Measurements from ENCODE around the gene BZW2.

DNA sequence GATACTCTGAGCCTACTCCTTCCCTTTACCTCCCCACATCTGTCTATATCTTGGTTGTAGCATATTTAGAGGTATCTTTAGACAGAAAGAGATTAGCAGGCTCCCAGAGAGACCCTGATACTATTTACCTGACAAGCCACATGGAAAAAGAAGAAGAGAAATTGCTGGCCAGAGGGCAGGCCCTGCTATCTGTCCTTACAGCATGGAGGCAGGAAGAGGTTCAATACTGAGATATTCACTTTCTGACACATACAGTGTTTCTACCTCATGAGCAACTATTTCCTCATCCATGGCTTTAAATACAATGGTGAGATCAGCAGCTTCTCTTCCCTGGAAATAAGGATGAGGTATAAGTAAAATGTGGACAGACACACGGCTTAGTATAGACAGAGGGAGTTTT lies 73.7 kb downstream of the BZW2 start:
- TF ChIP-seq EZH2 (IDR thresholded peaks at IDR 0.05): no peak
- no peak for TF ChIP-seq POLR2AphosphoS5 (IDR thresholded peaks at IDR 0.05; ENCODE audit: borderline replicate concordance, low read depth, low read length)
- no peak for TF ChIP-seq FOXP2 (optimal IDR thresholded peaks at IDR 0.05; ENCODE audit: control extremely low read depth, extremely low read length, insufficient read depth)

All from SK-N-MC (cell line).